Inferior parietal cortex (tissue), 1 donor: ENCODE measurements around the gene PRICKLE4.
"Not testable (repeated sequence)": the region's sequence is repeated elsewhere in the genome, so short reads cannot be mapped to it uniquely, and the experiment has no call there.

Experiments used
- DNase-seq: peaks from one replicate; pipeline ENCODE4 v3.0.0-alpha.2; 2016; ENCODE audit errors: extremely low spot score

The PRICKLE4 gene

GRCh38 chr6:41798901-41799558 lies 18.4 kb downstream of the PRICKLE4 start:
- no peak for DNase-seq

- no peak for DNase-seq
Measured at GRCh38 chr6:41799559-41799911, 19.0 kb downstream of the PRICKLE4 start.

GRCh38 chr6:41801380-41801779 lies 20.8 kb downstream of the PRICKLE4 start:
- DNase-seq: no peak

GRCh38 chr6:41805830-41806774 lies 25.5 kb downstream of the PRICKLE4 start:
- no peak for DNase-seq

GRCh38 chr6:41811095-41811494 lies 30.5 kb downstream of the PRICKLE4 start:
- no peak for DNase-seq

- DNase-seq: not testable (repeated sequence)
Measured at GRCh38 chr6:41811946-41812345, 31.4 kb downstream of the PRICKLE4 start.

- no peak for DNase-seq
Measured at GRCh38 chr6:41813469-41813868, 32.9 kb downstream of the PRICKLE4 start.

GRCh38 chr6:41813956-41814355 lies 33.4 kb downstream of the PRICKLE4 start:
- DNase-seq: no peak

GRCh38 chr6:41814629-41815028 lies 34.0 kb downstream of the PRICKLE4 start:
- no peak for DNase-seq

GRCh38 chr6:41815587-41815986 lies 35.0 kb downstream of the PRICKLE4 start:
- no peak for DNase-seq

- no peak for DNase-seq
Measured at GRCh38 chr6:41818271-41819054, 37.9 kb downstream of the PRICKLE4 start.

GRCh38 chr6:41821266-41821665 lies 40.7 kb downstream of the PRICKLE4 start:
- DNase-seq: no peak

- no peak for DNase-seq
Measured at GRCh38 chr6:41822021-41822420, 41.4 kb downstream of the PRICKLE4 start.

- DNase-seq: no peak
Measured at GRCh38 chr6:41823178-41823577, 42.6 kb downstream of the PRICKLE4 start.

GRCh38 chr6:41824571-41825569 lies 44.3 kb downstream of the PRICKLE4 start:
- no peak for DNase-seq

GRCh38 chr6:41826343-41827022 lies 45.9 kb downstream of the PRICKLE4 start:
- DNase-seq: no peak

GRCh38 chr6:41832263-41832662 lies 51.7 kb downstream of the PRICKLE4 start:
- DNase-seq: no peak

GRCh38 chr6:41836022-41836659 lies 55.6 kb downstream of the PRICKLE4 start:
- no peak for DNase-seq

- DNase-seq: no peak
Measured at GRCh38 chr6:41836660-41837052, 56.1 kb downstream of the PRICKLE4 start.
